Endothelial cell of hepatic sinusoid (primary cell): Measurements from ENCODE around the gene RFPL2.
"Not testable (repeated sequence)": the region's sequence is repeated elsewhere in the genome, so short reads cannot be mapped to it uniquely, and the experiment has no call there.

Source experiments
- in situ Hi-C: cut with HindIII; loops from 2 replicates; pipeline ENCODE4 v1.10.0; 2017; ENCODE audit warnings: low sequenced_read_pairs

The RFPL2 gene

DNA sequence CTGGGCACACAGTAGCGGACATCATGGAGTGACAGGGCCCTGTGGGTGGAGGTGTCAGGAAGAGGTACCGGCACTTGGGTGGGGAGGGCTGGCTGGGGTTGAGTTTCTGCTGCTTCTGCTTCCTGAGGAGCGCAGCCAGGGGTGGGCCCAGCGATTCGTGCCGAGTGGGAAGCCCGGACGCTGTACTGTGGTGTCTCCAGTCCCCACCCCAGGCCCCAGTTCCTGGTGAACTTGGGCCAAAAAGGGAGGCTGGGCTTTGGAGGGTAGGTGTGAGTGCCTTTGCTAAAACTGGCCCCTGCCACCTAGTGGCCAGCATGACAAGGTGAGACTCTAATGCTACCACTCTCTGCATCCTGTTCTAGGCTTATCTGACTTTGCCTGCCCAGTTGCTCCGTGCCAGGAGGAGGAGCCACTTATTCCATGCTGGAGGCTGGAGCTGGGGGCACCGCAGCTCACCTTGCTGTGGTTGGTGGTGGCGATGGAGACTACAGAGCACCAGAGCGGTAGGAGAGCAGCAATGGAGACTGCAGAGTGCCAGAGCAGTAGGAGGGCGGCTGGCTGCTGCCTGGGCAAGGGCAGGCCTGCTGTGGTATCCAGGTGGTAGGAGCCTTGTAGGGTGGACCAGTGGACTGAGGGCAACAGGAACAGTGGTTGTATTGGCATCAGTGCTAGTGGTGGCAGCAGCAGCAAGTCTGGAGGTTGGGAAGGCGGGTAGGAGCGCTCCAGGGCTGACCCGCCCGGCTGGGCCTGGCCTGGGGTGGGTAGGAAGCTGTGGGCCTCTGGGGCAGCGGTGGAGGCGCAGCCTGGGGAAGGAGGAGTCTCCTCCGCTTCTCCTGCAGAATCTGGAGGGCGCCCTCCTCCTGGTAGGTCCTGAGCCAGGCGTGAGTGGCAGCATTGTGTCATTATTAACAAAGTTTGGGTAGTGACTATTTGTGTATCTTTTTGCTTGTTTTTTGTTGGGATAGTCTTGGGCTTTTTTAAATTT, 2.2 kb upstream of the RFPL2 start:
- in situ Hi-C loops, result no loop called here

DNA sequence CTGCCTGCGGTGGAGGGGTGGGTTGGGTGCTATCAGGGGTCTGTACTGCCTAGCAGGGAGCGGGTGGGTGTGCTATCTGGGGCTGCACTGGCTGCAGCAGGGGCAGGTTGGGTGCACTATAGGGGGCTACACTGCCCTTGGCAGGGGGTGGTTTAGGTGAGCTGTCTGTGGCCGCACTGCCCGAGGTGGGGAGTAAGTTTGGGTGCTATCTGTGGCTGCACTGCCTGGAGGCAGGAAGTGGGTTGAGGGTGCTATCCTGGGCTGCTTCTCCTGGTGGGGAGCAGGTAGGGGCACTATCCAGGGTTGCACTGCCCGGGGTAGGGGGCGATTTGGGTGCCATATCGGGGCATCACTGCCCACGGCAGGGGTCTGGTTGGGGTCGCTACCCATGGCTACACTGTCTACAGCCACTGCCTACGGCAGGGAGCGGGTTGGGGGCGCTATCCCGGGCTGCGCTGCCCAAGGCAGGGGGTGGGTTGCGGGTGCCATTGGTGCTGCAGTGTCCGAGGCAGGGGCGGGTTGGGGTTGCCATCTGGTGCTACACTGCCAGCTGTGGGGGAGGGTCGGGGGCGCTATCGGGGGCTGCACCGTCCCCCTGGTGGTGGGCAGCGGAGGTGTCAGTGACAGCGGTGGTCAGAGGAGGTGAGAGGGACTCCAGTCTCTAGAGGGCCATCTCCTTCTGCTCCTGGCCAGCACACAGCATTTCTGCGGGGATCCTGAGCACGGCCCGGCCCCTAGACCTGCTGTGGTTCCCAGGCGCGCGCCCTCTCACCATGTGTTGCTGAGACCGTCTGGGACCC, 1.3 kb upstream of the RFPL2 start:
- in situ Hi-C loops, result no loop called here

- in situ Hi-C loops, result no loop called here
Observed at GRCh38 chr22:32204040-32204855, 625 bp downstream of the RFPL2 start.

GRCh38 chr22:32203181-32204039, 1.5 kb downstream of the RFPL2 start:
- in situ Hi-C loops, result no loop called here

GRCh38 chr22:32202539-32203180, 2.2 kb downstream of the RFPL2 start:
- in situ Hi-C loops, result no loop called here

- in situ Hi-C loops, result no loop called here
Observed at GRCh38 chr22:32202161-32202538, 2.7 kb downstream of the RFPL2 start.

DNA sequence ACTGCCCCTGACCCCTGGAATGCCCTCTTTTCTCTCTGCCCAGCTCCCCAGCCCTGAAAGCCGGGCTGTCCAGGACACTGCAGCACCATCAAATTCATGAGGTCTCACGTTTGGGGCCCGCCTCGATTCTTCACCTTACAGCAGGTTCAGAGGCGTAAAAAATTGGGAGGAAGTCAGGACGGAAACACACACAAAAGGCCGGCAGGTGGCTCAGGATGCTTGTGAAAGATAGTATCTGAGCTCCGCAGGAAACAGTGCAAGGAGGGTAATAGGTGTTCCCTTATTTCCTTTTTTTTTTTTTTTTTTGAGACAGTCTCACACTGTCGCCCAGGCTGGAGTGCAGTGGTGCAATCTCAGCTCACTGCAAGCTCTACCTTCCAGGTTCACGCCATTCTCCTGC, 4.1 kb downstream of the RFPL2 start:
- in situ Hi-C loops, result no loop called here

DNA sequence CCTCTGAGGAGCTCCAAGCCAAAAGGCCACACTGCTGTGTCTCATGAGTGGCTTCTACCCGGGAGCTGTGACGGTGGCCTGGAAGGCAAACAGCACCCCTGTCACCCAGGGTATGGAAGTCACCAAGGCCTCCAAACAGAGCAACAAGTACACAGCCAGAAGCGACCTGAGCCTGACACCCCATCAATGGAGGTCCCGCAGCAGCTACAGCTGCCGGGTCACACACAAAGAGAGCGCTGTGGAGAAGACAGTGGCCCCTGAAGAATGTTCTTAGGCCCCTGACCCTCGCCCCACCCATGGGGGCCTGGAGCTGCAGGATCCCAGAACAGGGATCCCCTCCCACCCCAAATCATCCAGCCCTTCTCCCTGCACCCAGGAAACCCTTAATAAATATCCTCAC, 4.9 kb downstream of the RFPL2 start:
- in situ Hi-C loops, result no loop called here

DNA sequence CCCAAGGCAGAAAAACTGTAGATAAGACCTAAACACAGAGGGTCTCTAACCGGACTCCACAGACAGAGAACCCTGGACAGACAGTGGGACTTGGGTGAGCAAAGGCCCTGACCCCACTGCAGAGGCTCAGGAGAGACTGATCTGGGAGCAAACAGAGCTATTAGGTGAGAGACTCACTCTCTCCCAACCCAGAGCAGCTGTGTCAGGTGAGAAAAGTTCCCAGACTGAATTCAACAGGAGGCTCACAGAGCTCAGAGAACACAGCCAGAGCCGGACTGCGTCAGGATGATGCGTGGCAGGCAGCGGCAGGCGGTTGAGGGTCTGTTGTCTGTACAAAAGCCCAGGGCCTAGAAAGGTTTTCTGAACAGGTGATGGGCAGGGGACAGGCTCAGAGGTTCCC, 5.5 kb downstream of the RFPL2 start:
- in situ Hi-C loops, result no loop called here

DNA sequence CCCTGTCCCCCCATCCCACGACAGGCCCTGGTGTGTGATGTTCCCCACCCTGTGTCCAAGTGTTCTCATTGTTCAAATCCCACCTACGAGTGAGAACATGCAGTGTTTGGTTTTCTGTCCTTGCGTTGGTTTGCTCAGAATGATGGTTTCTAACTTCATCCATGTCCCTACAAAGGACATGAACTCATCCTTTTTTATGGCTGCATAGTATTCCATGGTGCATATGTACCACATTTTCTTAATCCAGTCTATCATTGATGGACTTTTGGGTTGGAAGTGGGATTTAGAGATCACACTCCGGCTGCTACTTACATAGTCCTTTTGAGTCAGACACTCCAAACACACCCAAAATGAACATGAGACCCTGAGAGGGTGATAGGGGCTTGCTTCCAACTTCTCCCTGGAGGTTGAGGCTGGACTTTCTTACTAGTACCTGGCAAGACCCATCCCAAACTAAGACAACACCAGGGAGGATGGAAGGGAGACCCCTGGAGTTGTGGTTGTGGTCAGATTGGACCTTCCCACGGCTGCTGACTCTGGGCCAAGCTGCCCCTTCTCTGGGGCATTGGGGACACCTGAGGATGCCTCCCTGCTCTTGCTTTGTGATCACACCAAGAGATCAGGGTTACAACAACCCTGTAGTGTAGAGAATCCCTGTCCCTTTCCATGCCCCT, 7.2 kb downstream of the RFPL2 start:
- in situ Hi-C loops, result not testable (repeated sequence)

DNA sequence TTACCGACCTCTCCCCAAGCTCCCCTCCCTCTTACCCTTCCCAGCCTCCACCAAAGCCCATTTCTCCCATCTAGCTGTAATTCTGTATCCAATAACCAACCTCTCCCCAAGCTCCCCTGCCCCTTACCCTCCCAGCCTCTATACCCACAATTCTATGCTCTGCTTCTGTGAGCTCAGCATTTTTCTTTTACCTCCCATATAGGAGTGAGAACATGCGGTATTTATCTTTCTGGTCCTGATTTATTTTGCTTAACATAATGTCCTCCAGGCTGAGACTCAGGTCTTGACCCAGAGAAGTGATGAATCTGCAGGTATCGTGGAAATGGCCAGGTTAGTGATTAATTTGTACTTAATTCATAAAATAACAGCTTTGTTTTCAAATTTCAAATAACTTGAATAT, 9.0 kb downstream of the RFPL2 start:
- in situ Hi-C loops, result not testable (repeated sequence)

- in situ Hi-C loops, result not testable (repeated sequence)
Observed at GRCh38 chr22:32193346-32193745, 11.5 kb downstream of the RFPL2 start.

GRCh38 chr22:32191021-32191420, 13.9 kb downstream of the RFPL2 start:
- in situ Hi-C loops, result not testable (repeated sequence)

GRCh38 chr22:32185821-32186220, 19.1 kb downstream of the RFPL2 start:
- in situ Hi-C loops, result no loop called here

GRCh38 chr22:32183625-32184024, 21.2 kb downstream of the RFPL2 start:
- in situ Hi-C loops, result no loop called here

DNA sequence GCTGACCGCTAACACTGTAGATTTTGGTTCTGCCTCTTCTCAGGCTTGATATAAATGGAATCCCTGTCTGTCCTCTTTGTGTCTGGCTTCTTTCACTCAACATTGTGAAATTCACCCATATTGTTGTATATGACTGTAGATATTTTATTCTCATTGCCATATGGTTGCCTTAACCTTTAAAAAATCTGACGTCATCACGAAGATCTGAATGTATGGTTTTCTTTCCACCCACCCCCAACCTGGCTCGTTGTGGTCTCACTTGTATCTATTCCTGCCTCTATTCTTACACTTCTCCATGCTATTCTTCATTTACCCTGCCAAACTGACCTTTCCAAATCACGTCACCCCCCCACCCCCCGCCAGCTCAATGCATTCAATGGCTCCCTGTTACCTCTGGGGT, 23.8 kb downstream of the RFPL2 start:
- in situ Hi-C loops, result no loop called here

DNA sequence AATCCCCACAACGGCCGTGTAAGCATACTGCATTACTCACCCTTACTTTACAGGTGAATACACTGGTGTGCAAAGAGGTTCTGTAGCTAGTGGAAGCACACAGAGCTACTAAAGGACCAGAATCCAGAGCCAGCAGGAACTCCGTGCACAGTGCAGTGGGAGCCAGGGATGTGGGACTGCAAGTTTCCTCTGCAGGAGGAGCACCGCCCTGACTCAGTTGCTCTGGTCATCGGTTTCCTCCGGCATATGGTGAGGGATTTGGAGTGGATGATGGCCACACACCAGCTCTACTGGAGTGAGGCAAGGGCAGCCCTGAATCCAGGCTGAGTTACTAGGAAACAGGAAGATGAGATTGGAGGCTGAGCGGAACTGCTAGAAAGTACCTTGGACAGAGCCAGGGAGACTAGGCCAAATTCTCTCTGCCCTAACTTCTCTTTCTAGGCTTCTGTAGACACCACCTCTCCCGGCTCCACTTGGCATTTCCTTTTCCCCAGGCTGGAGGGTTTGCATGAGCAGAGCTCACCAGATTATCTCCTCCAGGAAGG, 27.6 kb downstream of the RFPL2 start:
- in situ Hi-C loops, result no loop called here

GRCh38 chr22:32175683-32176644, 28.9 kb downstream of the RFPL2 start:
- in situ Hi-C loops, result no loop called here
